GM23338 (cell line): Measurements from ENCODE around the gene PSD4.

Source experiments
- CREB1 ChIP-seq: fragments of 250-450 bp; sonication (Bioruptor Pico); IDR thresholded peaks from 2 replicates; pipeline ENCODE4 v1.5.0; 2020; ENCODE audit warnings: low read depth, mild to moderate bottlenecking, moderate library complexity
- CTCF ChIP-seq, 2 experiments: fragments of 200-600 bp in 1 of 2; sonication (generic) in 1 of 2; conservative IDR thresholded peaks; 2 replicates each; pipeline versions ENCODE4 v1.5.1 to v1.6.1; 2016 to 2017; ENCODE audit warnings: antibody characterized with exemption in 2 of 2, low read depth in 2 of 2, mild to moderate bottlenecking in 2 of 2, moderate library complexity in 1 of 2
- ETS1 ChIP-seq: IDR thresholded peaks from 2 replicates; pipeline ENCODE4 v1.6.1; 2016; ENCODE audit warnings: antibody characterized with exemption
- EZH2 ChIP-seq: fragments of 200-600 bp; sonication (generic); IDR thresholded peaks from one replicate; pipeline ENCODE4 v1.8.0; 2017; ENCODE audit warnings: antibody characterized with exemption, mild to moderate bottlenecking, low read depth; ENCODE audit not compliant: unreplicated experiment
- EZH2phosphoT487 ChIP-seq: fragments of 200-600 bp; sonication (generic); IDR thresholded peaks from one replicate; pipeline ENCODE4 v1.8.1; 2018; ENCODE audit warnings: antibody characterized with exemption; ENCODE audit not compliant: unreplicated experiment
- JUNB ChIP-seq: IDR thresholded peaks from one replicate; pipeline ENCODE4 v1.6.1; 2016; ENCODE audit warnings: antibody characterized with exemption; ENCODE audit not compliant: unreplicated experiment
- NANOG ChIP-seq: IDR thresholded peaks from 2 replicates; pipeline ENCODE4 v1.6.1; 2016; ENCODE audit warnings: antibody characterized with exemption, borderline replicate concordance
- POLR2AphosphoS5 ChIP-seq: IDR thresholded peaks from 2 replicates; pipeline ENCODE4 v1.6.1; 2016; ENCODE audit warnings: antibody characterized with exemption, low read depth
- REST ChIP-seq: IDR thresholded peaks from one replicate; pipeline ENCODE4 v1.6.1; 2018; ENCODE audit warnings: antibody characterized with exemption; ENCODE audit not compliant: unreplicated experiment
- STAT1 ChIP-seq: IDR thresholded peaks from one replicate; pipeline ENCODE4 v1.6.1; 2016; ENCODE audit warnings: antibody characterized with exemption; ENCODE audit not compliant: unreplicated experiment
- ZNF114 ChIP-seq: fragments of 250-450 bp; sonication (Bioruptor Pico); IDR thresholded peaks from 2 replicates; pipeline ENCODE4 v1.5.0; 2020; ENCODE audit warnings: mild to moderate bottlenecking, moderate library complexity
- ZNF331 ChIP-seq: fragments of 250-450 bp; sonication (Bioruptor Pico); IDR thresholded peaks from 2 replicates; pipeline ENCODE4 v1.5.0; 2020; ENCODE audit warnings: low read depth, mild to moderate bottlenecking, moderate library complexity
- ZNF462 ChIP-seq: fragments of 250-450 bp; sonication (Bioruptor Pico); IDR thresholded peaks from 2 replicates; pipeline ENCODE4 v1.5.0; 2020; ENCODE audit warnings: mild to moderate bottlenecking, moderate library complexity

GRCh38 chr2:113150258-113150601 is 23.5 kb upstream of the PSD4 start:
- TF ChIP-seq JUNB (no peak), CTCF (conservative IDR thresholded peaks at IDR 0.05; ENCODE audit: low read depth in 2 of 2) (no peak), REST (no peak), EZH2 (no peak), POLR2AphosphoS5 (no peak), EZH2phosphoT487 (no peak), CREB1 (CRISPR knock-in tag) (no peak), ZNF331 (CRISPR knock-in tag) (no peak), ETS1 (no peak), STAT1 (no peak), ZNF462 (CRISPR knock-in tag) (no peak), ZNF114 (no peak), NANOG (no peak)
